Posterior vena cava (tissue), 2 donors: ENCODE data around the gene TMEM161A. TPM values are rescaled to one million over a fixed set of nuclear protein-coding genes. Genes with fewer than 3 reads are reported as not detected.

Source experiments
- DNase-seq: peaks from one replicate; pipeline ENCODE4 v3.0.0-alpha.2; 2020; ENCODE audit warnings: low spot score
- intact Hi-C, 2 donors: fragments of 100-400 bp; cut with DNase I; formaldehyde crosslinking; loops; one replicate each; pipeline versions ENCODE4 v1.14.1 to v1.14.2; 2022 to 2023
- total RNA-seq, 2 donors: library from RNA; stranded (reverse); fragmentation: NEBNext Ultra II Directional; extraction: Animal tissue kit (Norgen Biotek cat#: 25700); gene quantifications; one replicate each; pipeline ENCODE4 v1.2.1, GENCODE V29; 2021
- donor health status: DM: yes; HTN: yes; CAD: no.
- donor health status: DM: yes; HTN: yes; CAD: no.

TMEM161A gene
- total RNA-seq, 2 donors from 2014 or later, result 14.0 to 20.1 TPM

- intact Hi-C loops, result no loop called here
- no peak for DNase-seq
Observed at GRCh38 chr19:19074196-19074882, 63.9 kb downstream of the TMEM161A start.

GRCh38 chr19:19071897-19072296 lies 66.4 kb downstream of the TMEM161A start:
- intact Hi-C loops, result no loop called here
- no peak for DNase-seq

Other genes with a start within 250 kb of the TMEM161A start
- gene CERS1, start 242.3 kb downstream of the TMEM161A start, total RNA-seq, result 1 to 10 TPM in 1 of 2 donors, under 1 TPM in 1; 0.38 to 1.5 TPM
- gene COPE, start 219.1 kb downstream of the TMEM161A start, total RNA-seq, result 100 to 1,000 TPM; 139 to 141 TPM
- 10 to 100 TPM; 28.8 to 28.9 TPM for gene DDX49, start 218.8 kb downstream of the TMEM161A start, total RNA-seq
- gene HOMER3, start 197.3 kb downstream of the TMEM161A start, total RNA-seq, result 10 to 100 TPM; 28.8 to 37.0 TPM
- 10 to 100 TPM; 50.4 to 51.1 TPM for gene SUGP2, start 105.0 kb downstream of the TMEM161A start, total RNA-seq
- 10 to 100 TPM; 12.6 to 19.3 TPM for gene ARMC6, start 104.9 kb downstream of the TMEM161A start, total RNA-seq
- 1 to 10 TPM; 4.9 to 8.0 TPM for gene SLC25A42, start 74.5 kb downstream of the TMEM161A start, total RNA-seq
- 1 to 10 TPM in 1 of 2 donors, under 1 TPM in 1; 0.76 to 1.3 TPM for gene MEF2B, start 31.8 kb upstream of the TMEM161A start, total RNA-seq
- gene BORCS8, start 53.7 kb upstream of the TMEM161A start, total RNA-seq, result 10 to 100 TPM; 16.2 to 19.4 TPM
- 10 to 100 TPM; 32.8 to 36.6 TPM for gene RFXANK, start 53.8 kb upstream of the TMEM161A start, total RNA-seq
- gene NR2C2AP, start 64.9 kb upstream of the TMEM161A start, total RNA-seq, result 10 to 100 TPM in 1 of 2 donors, 1 to 10 TPM in 1; 9.3 to 14.8 TPM
- not detected for gene NCAN, start 73.5 kb upstream of the TMEM161A start, total RNA-seq
- gene TM6SF2, start 134.8 kb upstream of the TMEM161A start, total RNA-seq, result 1 to 10 TPM in 1 of 2 donors, not detected in 1; 1.9 TPM
- 10 to 100 TPM; 25.8 to 30.4 TPM for gene SUGP1, start 182.0 kb upstream of the TMEM161A start, total RNA-seq
- gene MAU2, start 182.4 kb upstream of the TMEM161A start, total RNA-seq, result 10 to 100 TPM; 37.1 to 42.0 TPM